Sigmoid colon (tissue), 4 donors: ENCODE results near the gene SPINK5.

Experiments
- POLR2A ChIP-seq, 2 donors: fragments of 450-650 bp; IDR thresholded peaks; one replicate each; pipeline ENCODE4 v1.6.1; 2016; ENCODE audit warnings: antibody characterized with exemption in 2 of 2, mild to moderate bottlenecking in 2 of 2, moderate library complexity in 2 of 2
- POLR2AphosphoS5 ChIP-seq, 4 donors: sonication (generic); formaldehyde crosslinking; IDR thresholded peaks; one replicate each; pipeline ENCODE4 v1.6.1; 2017; ENCODE audit warnings: antibody characterized with exemption in 4 of 4
- TF ChIP-seq, protein P1 (sequence below), 4 experiments: fragments of 450-650 bp in 3 of 4; fragments of 200-600 bp in 1 of 4; IDR thresholded peaks; one replicate each; pipeline ENCODE4 v1.5.1; 2016 to 2019; ENCODE audit warnings: antibody characterized with exemption in 4 of 4, mild to moderate bottlenecking in 3 of 4, moderate library complexity in 2 of 4

GRCh38 chr5:148072207-148072606 lies 8.4 kb downstream of the SPINK5 start:
- TF ChIP-seq, protein P1, sequence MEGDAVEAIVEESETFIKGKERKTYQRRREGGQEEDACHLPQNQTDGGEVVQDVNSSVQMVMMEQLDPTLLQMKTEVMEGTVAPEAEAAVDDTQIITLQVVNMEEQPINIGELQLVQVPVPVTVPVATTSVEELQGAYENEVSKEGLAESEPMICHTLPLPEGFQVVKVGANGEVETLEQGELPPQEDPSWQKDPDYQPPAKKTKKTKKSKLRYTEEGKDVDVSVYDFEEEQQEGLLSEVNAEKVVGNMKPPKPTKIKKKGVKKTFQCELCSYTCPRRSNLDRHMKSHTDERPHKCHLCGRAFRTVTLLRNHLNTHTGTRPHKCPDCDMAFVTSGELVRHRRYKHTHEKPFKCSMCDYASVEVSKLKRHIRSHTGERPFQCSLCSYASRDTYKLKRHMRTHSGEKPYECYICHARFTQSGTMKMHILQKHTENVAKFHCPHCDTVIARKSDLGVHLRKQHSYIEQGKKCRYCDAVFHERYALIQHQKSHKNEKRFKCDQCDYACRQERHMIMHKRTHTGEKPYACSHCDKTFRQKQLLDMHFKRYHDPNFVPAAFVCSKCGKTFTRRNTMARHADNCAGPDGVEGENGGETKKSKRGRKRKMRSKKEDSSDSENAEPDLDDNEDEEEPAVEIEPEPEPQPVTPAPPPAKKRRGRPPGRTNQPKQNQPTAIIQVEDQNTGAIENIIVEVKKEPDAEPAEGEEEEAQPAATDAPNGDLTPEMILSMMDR (IDR thresholded peaks at IDR 0.05) = no peak
- no peak for TF ChIP-seq POLR2A (IDR thresholded peaks at IDR 0.05)
- no peak for TF ChIP-seq POLR2AphosphoS5 (IDR thresholded peaks at IDR 0.05)
